Fibroblast of lung (primary cell): Measurements from ENCODE around the gene VAV1. TPM values are rescaled to one million over a fixed set of nuclear protein-coding genes. Genes with fewer than 3 reads are reported as not detected.
A peak's percentile ranks its signal among the peaks of the same experiment; 100 is the strongest.

Experiments used
- DNase-seq, 2 donors: peaks; one replicate each; pipeline versions ENCODE4 v3.0.0 to v3.0.0-alpha.2; 2010; ENCODE audit warnings: low read depth in 2 of 2
- H2AFZ ChIP-seq: 2 replicates; pipeline ENCODE4 v1.5.1; 2012; ENCODE audit warnings: low read length, control low read depth, inconsistent platforms
- H3K27ac ChIP-seq: 2 replicates; pipeline ENCODE4 v1.5.1; 2011; ENCODE audit warnings: low read length, control low read depth; ENCODE audit not compliant: insufficient read depth
- H3K27me3 ChIP-seq: 2 replicates; pipeline ENCODE4 v1.5.1; 2011; ENCODE audit warnings: mild to moderate bottlenecking, low read length; ENCODE audit not compliant: control insufficient read depth, insufficient read depth
- H3K36me3 ChIP-seq: 2 replicates; pipeline ENCODE4 v1.5.1; 2011; ENCODE audit warnings: low read length; ENCODE audit not compliant: control insufficient read depth, insufficient read depth
- H3K4me1 ChIP-seq: 2 replicates; pipeline ENCODE4 v1.5.1; 2011; ENCODE audit warnings: low read length; ENCODE audit not compliant: control insufficient read depth, insufficient read depth; ENCODE audit errors: extremely low read depth
- H3K4me2 ChIP-seq: 2 replicates; pipeline ENCODE4 v1.5.1; 2011; ENCODE audit warnings: low read length, control low read depth; ENCODE audit not compliant: insufficient read depth; ENCODE audit errors: extremely low read depth
- H3K4me3 ChIP-seq, 4 experiments: fragments of 200-600 bp in 1 of 4; sonication (generic) in 1 of 4; replicated peaks in 1 of 4; 2 replicates each; pipeline ENCODE4 v1.5.1; 2011 to 2016; ENCODE audit warnings: low read length in 4 of 4, low read depth in 3 of 4, mild to moderate bottlenecking in 3 of 4, control low read depth in 2 of 4, inconsistent platforms in 1 of 4, mixed read lengths in 1 of 4; ENCODE audit not compliant: insufficient read depth in 1 of 4; ENCODE audit errors: control extremely low read depth in 1 of 4
- H3K79me2 ChIP-seq: 2 replicates; pipeline ENCODE4 v1.5.1; 2012; ENCODE audit warnings: mild to moderate bottlenecking, low read length, inconsistent platforms; ENCODE audit not compliant: control insufficient read depth, insufficient read depth
- H3K9ac ChIP-seq: 2 replicates; pipeline ENCODE4 v1.5.1; 2011; ENCODE audit warnings: mild to moderate bottlenecking, low read length, control low read depth; ENCODE audit not compliant: insufficient read depth
- H3K9me3 ChIP-seq: 2 replicates; pipeline ENCODE4 v1.5.1; 2012; ENCODE audit warnings: low read depth, low read length; ENCODE audit not compliant: control insufficient read depth, insufficient read depth
- H4K20me1 ChIP-seq: 2 replicates; pipeline ENCODE4 v1.5.1; 2011; ENCODE audit warnings: low read length; ENCODE audit not compliant: control insufficient read depth, insufficient read depth; ENCODE audit errors: extremely low read depth
- CTCF ChIP-seq, 2 donors: IDR thresholded peaks in 1 of 2; conservative IDR thresholded peaks in 1 of 2; 1 replicate in 1 of 2; 2 replicates in 1 of 2; pipeline ENCODE4 v1.5.1; 2011 to 2012; ENCODE audit warnings: low read length in 2 of 2, control low read depth in 1 of 2, inconsistent platforms in 1 of 2, low read depth in 1 of 2, mild to moderate bottlenecking in 1 of 2
- EZH2 ChIP-seq: IDR thresholded peaks from 2 replicates; pipeline ENCODE4 v1.5.1; 2012; ENCODE audit warnings: low read length, control low read depth, mild to moderate bottlenecking; ENCODE audit errors: missing control alignments
- polyA plus RNA-seq, 2 donors: library from polyadenylated mRNA; depleted of rRNA in 1 of 2; stranded (reverse) in 1 of 2; unstranded in 1 of 2; fragments of >200 nt; gene quantifications; 2 replicates each; pipeline ENCODE4 v1.2.1, GENCODE V29; 2011 to 2012; ENCODE audit warnings: missing spikeins in 1 of 2
- total RNA-seq: library from RNA; depleted of rRNA; stranded (reverse); fragments of >200 nt; gene quantifications from 2 replicates; pipeline ENCODE4 v1.2.1, GENCODE V29; 2014

The VAV1 gene
- total and polyA plus RNA-seq, 2 donors (not counting 1 experiment from before 2014, with no cell fraction given) = not detected

- DNase-seq = no peak
- H3K4me1 ChIP-seq = peaks cover 16% of the 10 kb centered on the region
- TF ChIP-seq CTCF (conservative IDR thresholded peaks at IDR 0.05 in 1 of 2, IDR thresholded peaks at IDR 0.05 in 1 of 2; ENCODE audit: low read depth in 1 of 2, low read length in 2 of 2) = no peak
- TF ChIP-seq EZH2 = no peak
- no peak overlapping the region for H3K9ac ChIP-seq
- H3K79me2 ChIP-seq = no peaks in the 10 kb centered on the region
- no peaks in the 10 kb centered on the region for H4K20me1 ChIP-seq
- H2AFZ ChIP-seq = no peak overlapping the region
- no peak overlapping the region for H3K4me3 ChIP-seq
- no peak overlapping the region for H3K27ac ChIP-seq
- H3K36me3 ChIP-seq = peaks cover 3% of the 10 kb centered on the region
- no peaks in the 10 kb centered on the region for H3K27me3 ChIP-seq
- H3K9me3 ChIP-seq = no peaks in the 10 kb centered on the region
- no peak overlapping the region for H3K4me2 ChIP-seq
Measured at GRCh38 chr19:6734096-6734696, 38.3 kb upstream of the VAV1 start.

GRCh38 chr19:6735181-6735911, 37.2 kb upstream of the VAV1 start:
- peaks cover 3% of the 10 kb centered on the region for H3K36me3 ChIP-seq
- H3K27me3 ChIP-seq = no peaks in the 10 kb centered on the region
- H4K20me1 ChIP-seq = no peaks in the 10 kb centered on the region
- no peak overlapping the region for H2AFZ ChIP-seq
- no peak overlapping the region for H3K4me2 ChIP-seq
- H3K4me3 ChIP-seq = peak overlapping the region in 3 of 4 experiments; percentile 9 to 98 (median 85)
- no peak for TF ChIP-seq CTCF (conservative IDR thresholded peaks at IDR 0.05 in 1 of 2, IDR thresholded peaks at IDR 0.05 in 1 of 2; ENCODE audit: low read depth in 1 of 2, low read length in 2 of 2)
- TF ChIP-seq EZH2 = no peak
- peaks cover 17% of the 10 kb centered on the region for H3K4me1 ChIP-seq
- H3K9ac ChIP-seq = no peak overlapping the region
- H3K27ac ChIP-seq = no peak overlapping the region
- no peak for DNase-seq
- H3K9me3 ChIP-seq = no peaks in the 10 kb centered on the region
- H3K79me2 ChIP-seq = peaks cover 2% of the 10 kb centered on the region

GRCh38 chr19:6736169-6736916, 36.2 kb upstream of the VAV1 start:
- Histone ChIP-seq H3K9ac (peak overlapping the region; percentile 91), H2AFZ (peak overlapping the region; percentile 79), H3K4me1 (peaks cover 17% of the 10 kb centered on the region), H4K20me1 (no peaks in the 10 kb centered on the region), H3K4me2 (peak overlapping the region; percentile 92), H3K79me2 (peaks cover 5% of the 10 kb centered on the region), H3K27me3 (no peaks in the 10 kb centered on the region), H3K27ac (peak overlapping the region; percentile 93), H3K4me3 (peak overlapping the region; percentile 72 to 98 (median 82)), H3K9me3 (no peaks in the 10 kb centered on the region), H3K36me3 (peaks cover 3% of the 10 kb centered on the region)
- TF ChIP-seq CTCF (conservative IDR thresholded peaks at IDR 0.05 in 1 of 2, IDR thresholded peaks at IDR 0.05 in 1 of 2; ENCODE audit: low read depth in 1 of 2, low read length in 2 of 2) = peak; percentile 61 to 78
- TF ChIP-seq EZH2 = no peak
- peak; percentile 88 to 89 for DNase-seq
